Measurements from ENCODE around the gene AURKB. TPM values are rescaled to one million over a fixed set of nuclear protein-coding genes. Genes with fewer than 3 reads are reported as not detected.

AURKB gene
- total RNA-seq, 1 donor from 2014 or later = not detected

DNA sequence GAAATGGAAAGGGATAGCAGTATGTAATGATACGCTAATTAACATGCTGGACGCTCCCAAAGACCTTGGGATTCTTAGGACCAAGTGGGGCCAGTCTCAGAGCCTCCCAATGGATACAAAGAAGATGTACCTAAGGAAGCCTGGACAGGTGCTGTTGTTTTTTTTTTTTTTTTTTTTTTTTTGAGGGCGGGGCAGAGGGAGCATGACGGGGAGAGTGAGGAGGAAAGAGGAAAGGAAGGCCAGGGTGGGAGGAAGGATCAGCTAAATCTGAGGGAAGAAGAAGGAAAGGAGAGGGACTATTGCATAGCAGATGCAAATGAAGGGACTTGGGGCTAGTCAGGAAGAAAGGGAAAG is 50.2 kb downstream of the AURKB start:
- no peak overlapping the region for H3K4me3 ChIP-seq

DNA sequence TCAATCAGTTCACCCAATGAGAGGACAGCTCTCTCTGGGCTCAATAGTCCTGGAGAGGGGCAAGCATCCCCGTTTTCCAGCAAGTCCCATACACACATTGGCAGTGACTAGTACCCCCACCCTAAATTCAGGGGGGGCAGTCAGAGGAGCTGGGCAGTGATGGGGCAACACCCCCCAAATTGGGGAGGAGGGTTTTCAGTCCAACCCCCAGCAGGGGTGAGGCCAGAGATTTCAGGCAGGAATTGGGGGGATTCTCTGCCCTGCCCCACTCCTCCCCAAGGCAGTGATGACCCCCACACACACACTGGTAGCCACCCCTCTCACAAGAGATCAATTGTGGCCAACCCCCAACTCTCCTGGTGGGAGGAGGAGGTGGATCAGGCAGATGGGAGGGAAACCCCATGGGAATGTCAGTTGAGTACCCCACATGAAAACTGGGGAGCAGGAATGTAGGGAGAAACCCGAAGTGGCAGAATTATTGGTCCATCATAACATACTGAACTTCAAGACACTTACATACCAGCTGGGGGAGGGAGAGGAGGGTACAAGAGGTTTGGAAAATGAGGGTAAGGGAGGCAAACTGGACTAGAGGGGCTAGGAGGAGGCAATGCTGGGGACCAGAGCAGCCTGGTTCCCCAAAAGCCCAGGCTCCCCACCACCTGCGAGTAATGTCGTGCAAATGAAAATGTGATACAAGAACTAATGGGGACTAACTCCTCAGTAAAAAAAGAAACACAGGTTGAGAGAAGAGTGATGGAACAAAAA is 50.7 kb downstream of the AURKB start:
- intact Hi-C loops (cut with DNase I) = no loop called here
- H3K36me3 ChIP-seq = peaks cover 0 to 5% of the 10 kb centered on the region in 2 donors
- peak overlapping the region; percentile 100 for H3K27ac ChIP-seq
- no peak for DNase-seq (ENCODE audit: extremely low spot score in 2 of 2)
- H3K4me3 ChIP-seq = no peak overlapping the region
- no peaks in the 10 kb centered on the region for H3K27me3 ChIP-seq
- TF ChIP-seq POLR2A (IDR thresholded peaks at IDR 0.05) = no peak
- no peak for TF ChIP-seq POLR2AphosphoS5 (IDR thresholded peaks at IDR 0.05; ENCODE audit: insufficient read depth in 1 of 2, low read depth in 1 of 2)
- TF ChIP-seq CTCF (IDR thresholded peaks at IDR 0.05) = no peak
- peaks cover 58% of the 10 kb centered on the region for H3K4me1 ChIP-seq
- H3K9me3 ChIP-seq = no peaks in the 10 kb centered on the region

More for the DNA sequence above, 50.2 kb downstream of the AURKB start:
- intact Hi-C loops (cut with DNase I) = no loop called here
- DNase-seq (ENCODE audit: extremely low spot score in 2 of 2) = no peak
- H3K27me3 ChIP-seq = no peaks in the 10 kb centered on the region
- peak overlapping the region; percentile 100 for H3K27ac ChIP-seq
- TF ChIP-seq POLR2AphosphoS5 (IDR thresholded peaks at IDR 0.05; ENCODE audit: insufficient read depth in 1 of 2, low read depth in 1 of 2) (no peak), POLR2A (IDR thresholded peaks at IDR 0.05) (no peak), CTCF (IDR thresholded peaks at IDR 0.05) (no peak)
- no peaks in the 10 kb centered on the region for H3K9me3 ChIP-seq
- peaks cover 61% of the 10 kb centered on the region for H3K4me1 ChIP-seq
- H3K36me3 ChIP-seq = peaks cover 0 to 5% of the 10 kb centered on the region in 2 donors

DNA sequence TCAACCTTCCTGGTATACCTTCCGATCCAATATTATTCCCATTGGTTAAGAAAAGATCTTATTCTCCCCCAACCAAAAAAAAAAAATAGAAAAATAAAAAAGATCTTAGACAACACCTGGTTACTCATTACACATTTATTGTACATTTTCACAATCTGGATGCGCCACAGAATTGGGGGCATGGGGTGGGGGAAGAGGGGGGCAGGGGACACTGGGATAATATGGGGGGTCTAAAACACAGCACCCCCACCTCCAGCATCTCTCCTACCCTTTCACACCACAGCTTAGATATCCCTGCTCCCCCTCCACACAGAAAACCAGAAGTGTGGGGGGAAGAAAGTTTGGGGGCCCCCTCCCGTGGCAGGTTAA is 51.4 kb downstream of the AURKB start:
- Histone ChIP-seq H3K36me3 (peaks cover 0 to 5% of the 10 kb centered on the region in 2 donors), H3K27ac (peak overlapping the region; percentile 100), H3K9me3 (no peaks in the 10 kb centered on the region), H3K27me3 (no peaks in the 10 kb centered on the region), H3K4me1 (peaks cover 52% of the 10 kb centered on the region), H3K4me3 (no peak overlapping the region)
- TF ChIP-seq POLR2A (IDR thresholded peaks at IDR 0.05) = no peak
- peak in 1 of 3 experiments; percentile 5 for TF ChIP-seq CTCF (IDR thresholded peaks at IDR 0.05)
- no peak for TF ChIP-seq POLR2AphosphoS5 (IDR thresholded peaks at IDR 0.05; ENCODE audit: insufficient read depth in 1 of 2, low read depth in 1 of 2)
- DNase-seq (ENCODE audit: extremely low spot score in 2 of 2) = no peak
- intact Hi-C loops (cut with DNase I) = no loop called here

DNA sequence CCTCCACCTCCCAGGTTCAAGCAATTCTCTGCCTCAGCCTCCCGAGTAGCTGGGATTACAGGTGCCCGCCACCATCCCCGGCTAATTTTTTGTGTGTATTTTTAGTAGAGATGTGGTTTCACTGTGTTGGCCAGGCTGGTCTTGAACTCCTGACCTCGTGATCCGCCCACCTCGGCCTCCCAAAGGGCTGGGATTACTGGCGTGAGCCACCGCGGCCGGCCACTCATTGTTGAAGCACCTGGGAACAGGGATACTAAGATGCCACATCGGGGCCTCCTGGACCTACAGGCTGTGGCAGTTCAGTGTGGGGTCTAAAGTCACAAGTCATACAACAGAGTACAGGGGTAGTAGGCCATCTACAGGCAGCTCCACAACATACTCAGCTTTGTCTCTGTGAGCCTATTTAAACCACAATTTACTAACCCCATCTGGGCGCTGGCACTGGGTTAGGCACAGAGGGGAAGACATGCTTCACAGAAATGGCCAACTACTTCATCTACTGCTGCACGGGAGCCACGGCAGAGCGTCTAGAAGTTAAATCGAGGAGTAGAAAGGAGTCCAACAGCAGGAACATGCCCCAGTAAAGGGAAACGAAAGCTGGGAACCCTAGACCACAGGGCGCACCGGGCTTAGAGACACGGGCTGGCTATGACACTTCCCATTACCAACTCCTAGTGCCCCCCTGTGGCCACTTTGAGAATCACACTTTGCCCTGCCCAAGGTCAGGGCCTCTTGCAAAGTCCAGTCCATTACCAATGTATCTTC is 51.9 kb downstream of the AURKB start:
- peak; percentile 18 to 77 for TF ChIP-seq POLR2AphosphoS5 (IDR thresholded peaks at IDR 0.05; ENCODE audit: insufficient read depth in 1 of 2, low read depth in 1 of 2)
- TF ChIP-seq POLR2A (IDR thresholded peaks at IDR 0.05) = no peak
- TF ChIP-seq CTCF (IDR thresholded peaks at IDR 0.05) = peak; percentile 57 to 95 (median 80)
- DNase-seq (ENCODE audit: extremely low spot score in 2 of 2) = peak in 1 of 2 donors; percentile 95
- Histone ChIP-seq H3K4me1 (peaks cover 52% of the 10 kb centered on the region), H3K27me3 (no peaks in the 10 kb centered on the region), H3K36me3 (peaks cover 0 to 5% of the 10 kb centered on the region in 2 donors), H3K27ac (peak overlapping the region; percentile 100), H3K9me3 (no peaks in the 10 kb centered on the region), H3K4me3 (no peak overlapping the region)
- intact Hi-C loops (cut with DNase I) = no loop called here

Data from vagina (tissue), 2 donors.